GM19035 (cell line): ENCODE results near the gene FAM237A.

ENCODE experiments used
- ATAC-seq: cut with Tn5 transposase; IDR thresholded peaks from one replicate; pipeline ENCODE4 v1.9.1; 2021; ENCODE audit not compliant: unreplicated experiment

Gene FAM237A

DNA sequence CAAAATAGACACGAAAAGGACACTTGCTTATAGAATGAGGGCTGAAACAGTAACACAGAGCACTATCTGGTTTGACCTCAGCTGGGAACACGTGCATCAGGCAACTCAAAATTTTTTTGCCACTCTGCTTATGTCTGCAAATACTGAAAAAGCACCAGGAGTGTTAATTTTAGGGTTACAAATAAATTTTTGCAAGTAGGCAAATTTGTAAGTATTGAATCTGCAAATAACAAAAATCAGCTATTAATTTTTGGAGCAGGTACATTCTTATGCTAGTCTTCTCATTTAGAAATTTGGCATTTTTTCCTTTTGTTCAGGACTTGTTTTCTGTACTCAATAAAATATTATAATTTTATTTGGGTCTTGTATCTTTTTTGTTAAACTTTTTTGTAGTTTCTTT is 46.2 kb downstream of the FAM237A start:
- ATAC-seq: no peak

DNA sequence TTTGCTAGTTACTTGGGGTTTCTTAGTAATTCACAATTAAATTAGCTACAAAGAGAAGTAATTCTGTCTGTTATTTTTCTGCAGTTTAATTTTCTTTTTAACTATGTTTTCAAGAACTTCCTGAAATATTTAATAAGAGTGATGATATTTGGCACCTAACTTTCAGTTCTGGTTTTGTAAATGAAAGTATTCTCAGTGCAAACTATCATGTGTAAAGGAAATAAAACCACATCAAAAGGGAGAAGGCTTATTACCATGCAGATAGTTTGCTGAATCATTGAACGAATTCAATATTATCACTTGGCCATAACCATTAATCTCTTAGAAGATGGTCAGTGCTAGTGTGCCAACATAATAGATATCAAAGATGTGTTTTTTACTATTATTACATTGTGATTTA is 46.7 kb downstream of the FAM237A start:
- no peak for ATAC-seq

DNA sequence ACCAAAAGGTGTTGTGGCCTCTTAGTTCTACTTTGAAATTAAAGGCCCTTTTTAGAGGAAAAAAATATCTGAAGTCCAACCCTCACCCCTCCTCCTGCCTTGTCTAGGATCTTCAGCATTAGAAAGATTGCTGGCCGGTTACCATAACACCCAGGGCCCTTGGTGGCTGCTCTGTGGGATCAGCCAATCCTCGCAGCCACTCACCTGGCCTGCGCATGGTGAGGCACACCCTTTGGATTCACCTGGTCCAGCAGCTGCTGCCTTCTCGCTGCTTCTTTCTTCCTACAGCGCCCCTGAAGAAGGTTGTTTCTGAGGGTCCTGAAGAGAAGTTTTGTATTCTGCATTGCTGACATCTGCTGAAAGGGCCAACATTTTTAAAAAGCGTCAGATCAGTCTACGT is 50.7 kb downstream of the FAM237A start:
- no peak for ATAC-seq

DNA sequence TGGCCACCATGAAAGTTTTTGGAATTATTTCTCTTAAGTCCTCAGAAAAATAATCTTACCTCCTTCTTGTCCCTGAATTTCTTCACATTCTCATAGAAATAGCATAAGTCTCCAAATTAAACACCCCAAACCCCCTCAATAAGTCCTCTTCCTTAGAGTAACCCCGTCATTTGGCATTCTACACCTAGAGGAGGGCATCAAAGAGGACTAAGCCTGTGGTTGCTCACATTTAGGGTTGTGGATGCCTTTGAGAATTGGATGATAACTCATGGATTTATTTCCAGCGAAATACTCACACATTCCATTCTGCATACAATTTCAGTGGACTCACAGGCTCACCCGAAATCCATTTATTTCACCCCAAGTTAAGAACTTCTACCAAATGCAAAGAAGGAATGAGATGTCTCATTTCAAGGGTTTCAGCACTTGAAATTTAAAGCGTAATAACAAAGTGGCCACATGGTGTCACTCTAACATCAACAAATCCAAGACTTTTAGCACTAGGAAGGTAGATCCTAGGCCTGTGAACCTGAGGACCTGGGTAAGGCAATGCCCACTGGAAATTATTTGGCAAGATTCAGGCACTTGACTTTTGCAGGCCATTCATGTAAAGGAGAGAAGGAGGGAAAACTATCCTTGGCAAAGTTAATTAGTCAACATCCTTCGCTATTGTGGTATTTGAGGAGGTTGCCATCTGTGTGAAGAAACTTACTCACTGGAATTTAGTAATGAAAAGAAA is 51.3 kb downstream of the FAM237A start:
- ATAC-seq: no peak

DNA sequence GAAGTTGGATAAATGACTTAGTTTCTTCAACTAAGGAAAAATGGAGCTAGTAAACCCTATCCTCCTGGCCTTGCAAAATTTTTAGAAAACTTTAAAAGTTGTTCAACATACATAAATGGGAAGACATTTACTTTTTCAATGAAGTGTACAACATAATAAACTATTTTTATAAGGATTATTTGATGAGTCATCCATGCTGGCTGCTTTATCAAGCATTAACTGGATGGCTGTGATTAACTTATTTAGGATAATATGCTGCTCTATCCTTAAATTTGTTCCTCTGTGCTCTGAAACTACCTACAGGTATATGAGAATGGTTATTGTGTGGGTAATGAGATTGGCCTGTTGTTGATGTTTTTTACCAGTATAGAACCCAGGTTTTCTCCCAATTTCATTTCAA is 54.6 kb downstream of the FAM237A start:
- ATAC-seq: no peak

DNA sequence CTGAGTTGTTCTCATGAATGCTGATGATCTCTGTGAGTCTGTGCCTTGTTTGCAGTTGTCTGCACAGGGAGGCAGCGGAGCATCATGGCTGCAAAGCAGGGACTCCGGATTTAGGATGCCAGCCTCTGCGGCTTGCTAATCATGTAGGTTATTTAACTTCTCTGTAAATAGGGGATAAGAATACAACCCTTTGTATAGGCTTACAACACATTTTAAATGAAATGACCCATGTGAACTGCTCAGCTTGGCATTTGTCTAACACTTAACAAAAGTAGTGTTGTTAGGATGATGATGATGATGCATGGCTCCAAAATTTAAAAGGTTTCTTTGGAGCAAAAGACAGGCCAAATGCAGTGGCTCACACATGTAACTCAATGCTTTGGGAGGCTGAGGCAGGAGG is 56.5 kb downstream of the FAM237A start:
- no peak for ATAC-seq
